Endothelial cell (in vitro differentiated cells): ENCODE data around the gene PRELID3B. TPM values are rescaled to one million over a fixed set of nuclear protein-coding genes. Genes with fewer than 3 reads are reported as not detected.
"Not testable (repeated sequence)": the region's sequence is repeated elsewhere in the genome, so short reads cannot be mapped to it uniquely, and the experiment has no call there.

Experiments used
- DNase-seq: peaks from one replicate; pipeline ENCODE4 v3.0.0; 2021; ENCODE audit warnings: low spot score
- H3K27ac Mint-ChIP-seq: one replicate; pipeline ENCODE4 v1.8.0; 2021; ENCODE audit warnings: mixed read lengths, inconsistent platforms; ENCODE audit not compliant: unreplicated experiment
- H3K27me3 Mint-ChIP-seq: one replicate; pipeline ENCODE4 v1.8.0; 2021; ENCODE audit warnings: mild to moderate bottlenecking, moderate library complexity, mixed read lengths, inconsistent platforms; ENCODE audit not compliant: unreplicated experiment
- H3K36me3 Mint-ChIP-seq: one replicate; pipeline ENCODE4 v1.8.0; 2021; ENCODE audit warnings: mild to moderate bottlenecking, low read depth, mixed read lengths, inconsistent platforms; ENCODE audit not compliant: unreplicated experiment
- H3K4me1 Mint-ChIP-seq: one replicate; pipeline ENCODE4 v1.8.0; 2021; ENCODE audit warnings: mild to moderate bottlenecking, mixed read lengths, inconsistent platforms; ENCODE audit not compliant: unreplicated experiment
- H3K4me3 Mint-ChIP-seq: one replicate; pipeline ENCODE4 v1.8.0; 2021; ENCODE audit warnings: mild to moderate bottlenecking, mixed read lengths, inconsistent platforms; ENCODE audit not compliant: unreplicated experiment
- H3K9me3 Mint-ChIP-seq: one replicate; pipeline ENCODE4 v1.8.0; 2021; ENCODE audit warnings: mixed read lengths, inconsistent platforms; ENCODE audit not compliant: unreplicated experiment
- CTCF ChIP-seq: fragments of 200-600 bp; sonication (generic); IDR thresholded peaks from one replicate; pipeline ENCODE4 v1.5.0; 2021; ENCODE audit warnings: antibody characterized with exemption; ENCODE audit not compliant: unreplicated experiment
- total RNA-seq: library from RNA; stranded (reverse); fragmentation: NEBNext Ultra II Directional; extraction: Animal tissue kit (Norgen Biotek cat#: 25700); gene quantifications from one replicate; pipeline ENCODE4 v1.2.1, GENCODE V29; 2021; ENCODE audit not compliant: unreplicated experiment

The PRELID3B gene
- total RNA-seq, 1 donor from 2014 or later, result 40.2 TPM

- Mint-ChIP-seq H3K9me3 (no peaks in the 10 kb centered on the region), H3K4me3 (no peak overlapping the region), H3K36me3 (peaks cover 4% of the 10 kb centered on the region), H3K4me1 (peaks cover 25% of the 10 kb centered on the region), H3K27me3 (no peaks in the 10 kb centered on the region), H3K27ac (no peak overlapping the region)
- DNase-seq, result no peak
- TF ChIP-seq CTCF, result no peak
These were observed 2.2 kb upstream of the PRELID3B start for GRCh38 chr20:59044796-59045195.

DNA sequence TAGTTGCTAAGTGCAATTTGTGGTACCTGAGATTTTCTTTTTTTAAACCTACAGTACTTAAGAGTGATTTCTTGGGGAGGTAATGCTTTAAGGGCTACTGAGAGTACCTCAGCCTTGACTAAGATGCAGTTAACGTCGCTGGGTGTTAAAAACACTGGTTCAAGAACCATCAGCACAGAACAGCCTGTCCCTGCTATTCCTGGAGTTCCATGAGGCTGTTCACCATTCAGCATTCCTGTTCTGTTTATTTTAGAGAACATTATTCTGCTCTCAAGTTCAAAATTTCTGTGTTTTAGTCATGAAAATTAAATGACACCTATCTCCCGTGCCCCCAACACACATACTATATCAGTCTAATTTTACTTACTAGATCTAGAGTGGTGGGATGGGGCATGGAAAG, 1.7 kb upstream of the PRELID3B start:
- Mint-ChIP-seq H3K27ac (no peak overlapping the region), H3K36me3 (peaks cover 4% of the 10 kb centered on the region), H3K4me1 (peaks cover 22% of the 10 kb centered on the region), H3K27me3 (no peaks in the 10 kb centered on the region), H3K9me3 (no peaks in the 10 kb centered on the region), H3K4me3 (no peak overlapping the region)
- no peak for DNase-seq
- no peak for TF ChIP-seq CTCF

GRCh38 chr20:59043698-59044097, 1.1 kb upstream of the PRELID3B start:
- Mint-ChIP-seq H3K27me3 (no peaks in the 10 kb centered on the region), H3K4me3 (peak overlapping the region; percentile 80), H3K4me1 (peaks cover 21% of the 10 kb centered on the region), H3K27ac (peak overlapping the region; percentile 7), H3K36me3 (peaks cover 4% of the 10 kb centered on the region), H3K9me3 (no peaks in the 10 kb centered on the region)
- no peak for DNase-seq
- TF ChIP-seq CTCF, result no peak

DNA sequence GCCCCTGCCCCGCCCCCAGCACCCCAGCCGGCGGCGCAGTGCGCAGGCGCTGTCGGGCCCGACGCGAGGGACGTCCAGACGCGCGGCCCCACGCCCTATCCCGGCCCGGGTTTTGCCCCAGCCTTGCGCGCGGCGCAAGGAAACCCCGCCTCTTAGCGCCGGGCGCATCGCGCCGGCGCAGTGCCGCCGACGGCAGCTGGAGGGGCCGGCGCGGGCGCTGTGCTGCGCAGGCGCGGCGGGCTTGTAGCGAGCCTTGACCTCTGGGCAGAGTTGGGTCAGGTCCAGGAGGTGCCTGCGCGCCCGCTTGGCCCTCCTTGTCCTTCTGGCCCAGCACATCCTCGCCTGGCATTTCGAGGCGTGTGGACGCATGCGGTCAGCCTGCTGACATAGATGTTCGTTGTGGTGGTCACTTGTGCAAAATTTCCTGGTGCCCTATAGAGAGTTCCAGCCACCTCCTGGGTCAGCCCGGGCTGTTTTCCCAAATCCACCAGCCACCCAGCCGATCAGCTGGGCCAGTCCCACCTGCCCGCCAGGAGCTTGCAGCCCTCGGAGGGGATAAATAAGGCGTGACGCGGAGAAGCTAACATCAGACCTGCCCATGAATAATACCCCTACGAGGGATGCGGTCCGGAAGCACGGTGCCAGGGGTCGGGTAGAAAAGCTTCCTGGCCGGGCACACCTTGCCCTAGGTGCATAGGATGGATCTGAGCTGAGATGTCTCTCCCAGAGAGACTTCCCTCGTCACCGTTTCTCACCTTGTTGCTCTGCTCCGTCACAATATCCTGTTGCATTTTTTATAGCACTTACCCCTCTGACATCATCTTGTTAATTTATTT, 428 bp upstream of the PRELID3B start:
- Mint-ChIP-seq H3K4me3 (peak overlapping the region; percentile 94), H3K27me3 (no peaks in the 10 kb centered on the region), H3K4me1 (peaks cover 21% of the 10 kb centered on the region), H3K27ac (peak overlapping the region; percentile 40), H3K9me3 (no peaks in the 10 kb centered on the region), H3K36me3 (peaks cover 5% of the 10 kb centered on the region)
- TF ChIP-seq CTCF, result no peak
- peak; percentile 96 for DNase-seq

GRCh38 chr20:59041487-59041886, 1.1 kb downstream of the PRELID3B start:
- peaks cover 21% of the 10 kb centered on the region for H3K4me1 Mint-ChIP-seq
- peaks cover 17% of the 10 kb centered on the region for H3K36me3 Mint-ChIP-seq
- H3K4me3 Mint-ChIP-seq, result peak overlapping the region; percentile 83
- DNase-seq, H3K9me3 Mint-ChIP-seq, H3K27me3 Mint-ChIP-seq, H3K27ac Mint-ChIP-seq: not testable (repeated sequence)
